ENCODE data around the gene SLC10A3.

SLC10A3 gene, protein sequence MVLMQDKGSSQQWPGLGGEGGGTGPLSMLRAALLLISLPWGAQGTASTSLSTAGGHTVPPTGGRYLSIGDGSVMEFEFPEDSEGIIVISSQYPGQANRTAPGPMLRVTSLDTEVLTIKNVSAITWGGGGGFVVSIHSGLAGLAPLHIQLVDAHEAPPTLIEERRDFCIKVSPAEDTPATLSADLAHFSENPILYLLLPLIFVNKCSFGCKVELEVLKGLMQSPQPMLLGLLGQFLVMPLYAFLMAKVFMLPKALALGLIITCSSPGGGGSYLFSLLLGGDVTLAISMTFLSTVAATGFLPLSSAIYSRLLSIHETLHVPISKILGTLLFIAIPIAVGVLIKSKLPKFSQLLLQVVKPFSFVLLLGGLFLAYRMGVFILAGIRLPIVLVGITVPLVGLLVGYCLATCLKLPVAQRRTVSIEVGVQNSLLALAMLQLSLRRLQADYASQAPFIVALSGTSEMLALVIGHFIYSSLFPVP

DNA sequence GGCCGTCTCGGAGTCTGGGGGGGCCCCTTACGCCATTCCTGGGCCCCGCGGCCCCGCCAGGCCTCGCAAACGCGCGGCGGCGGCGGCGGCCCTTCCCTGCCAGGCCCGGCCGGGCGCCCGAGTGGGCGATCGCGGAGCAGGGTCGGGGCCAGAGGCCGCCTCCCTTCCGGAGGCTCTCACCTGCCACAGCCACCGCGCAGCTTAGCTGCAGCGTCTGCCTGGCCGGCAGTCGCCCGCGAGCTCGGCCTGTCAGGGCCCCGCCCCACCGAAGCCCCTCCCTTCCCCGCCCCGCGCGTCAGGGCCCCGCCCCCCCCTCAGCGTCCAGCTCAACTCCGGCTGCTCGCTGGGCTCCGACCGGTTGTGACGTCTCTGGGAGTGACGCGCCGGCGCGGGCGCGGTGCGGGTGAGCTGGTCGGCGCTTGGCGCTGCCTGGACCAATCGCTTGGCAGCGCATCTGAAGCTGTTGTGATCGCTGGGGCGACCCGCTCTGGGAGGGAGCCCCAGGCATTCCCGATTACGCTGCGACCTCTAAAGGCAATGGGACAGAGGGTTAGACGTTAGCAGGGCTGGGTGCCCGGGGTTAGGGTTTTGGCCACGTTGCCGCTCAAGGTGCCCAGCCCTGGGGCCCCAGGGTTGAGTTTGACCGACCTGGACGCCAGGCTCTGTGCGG, at the start of gene SLC10A3:
Gene SLC10A3 (minus strand): TSS at position 216 of the 670 bp plus-strand sequence. CDS start 1,689 bp downstream, outside the sequence.
- DNase-seq = peak; percentile 94

DNA sequence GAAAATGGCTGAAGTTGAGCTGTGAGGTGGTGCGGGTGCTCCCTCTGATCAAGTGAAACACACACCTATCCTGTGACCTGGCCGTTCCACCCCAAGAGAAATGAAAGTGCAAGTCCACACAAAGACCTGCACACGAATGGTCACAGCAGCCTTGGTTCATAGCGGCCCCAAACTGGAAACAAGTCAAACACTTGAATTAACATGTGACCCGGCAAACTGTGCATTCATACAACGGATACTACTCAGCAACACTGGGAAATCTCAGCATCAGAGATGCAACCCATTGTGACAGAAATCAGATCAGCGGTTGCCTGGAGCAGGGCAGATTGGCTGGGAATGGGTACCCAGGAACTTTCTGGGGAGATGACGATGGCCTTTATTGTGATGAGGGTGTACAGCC, 48.6 kb upstream of the SLC10A3 start:
- DNase-seq = no peak

DNA sequence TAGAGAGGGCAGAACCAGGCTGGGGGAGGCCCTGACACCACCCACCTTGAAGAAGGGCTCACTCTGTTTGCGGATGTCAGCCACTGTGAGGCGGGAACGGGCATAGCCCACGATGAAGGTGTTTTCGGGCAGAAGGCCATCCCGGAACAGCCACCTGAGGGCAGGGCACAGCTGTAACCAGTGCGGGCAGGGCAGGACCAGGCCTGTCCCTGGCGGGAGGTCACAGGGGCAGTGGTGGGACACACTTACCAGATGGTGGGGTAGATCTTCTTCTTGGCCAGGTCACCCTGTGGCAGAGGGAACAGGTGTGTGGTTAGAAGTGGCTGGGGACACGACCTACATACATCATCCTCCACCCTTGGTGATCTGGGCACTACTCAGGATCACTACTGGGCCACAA, 45.5 kb upstream of the SLC10A3 start:
- no peak for DNase-seq

DNA sequence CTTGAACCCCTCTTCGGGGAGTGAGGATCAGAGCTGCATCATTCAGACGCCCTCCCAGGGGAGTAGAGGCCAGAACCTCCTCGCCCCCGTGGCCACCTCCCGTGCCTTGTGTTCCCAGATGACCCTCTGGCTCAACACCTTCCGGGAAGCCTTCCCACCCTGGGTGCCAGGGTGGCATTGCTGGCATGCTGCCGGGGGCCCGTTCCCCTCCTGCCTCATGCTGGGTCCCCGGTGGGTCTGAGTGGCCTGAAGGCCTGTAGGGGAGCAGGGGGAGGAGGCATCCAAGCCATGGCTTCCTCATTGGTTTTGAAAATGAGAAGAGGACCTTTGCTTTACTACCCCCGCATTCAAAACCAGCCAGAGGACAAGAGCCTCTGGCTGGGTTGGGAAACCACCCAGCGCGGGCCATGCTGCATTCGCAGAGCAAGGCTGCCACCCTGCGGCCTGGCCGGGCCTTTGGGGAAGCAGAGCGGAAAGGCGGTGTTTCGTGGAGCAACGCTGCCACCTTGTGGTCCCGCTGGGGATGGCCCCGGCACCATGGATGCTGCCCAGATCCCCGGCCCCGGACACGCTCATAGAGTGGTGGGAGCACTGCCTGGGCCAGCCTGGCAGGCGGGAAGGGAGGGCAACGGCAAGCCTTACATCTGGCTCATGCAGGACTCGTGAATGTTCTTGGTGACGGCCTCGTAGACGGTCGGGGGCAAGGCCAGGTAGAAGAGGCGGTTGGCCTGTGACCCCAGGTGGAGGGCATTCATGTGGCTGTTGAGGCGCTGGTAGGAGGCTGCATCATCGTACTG, 44.3 kb upstream of the SLC10A3 start:
- DNase-seq = peak; percentile 49

DNA sequence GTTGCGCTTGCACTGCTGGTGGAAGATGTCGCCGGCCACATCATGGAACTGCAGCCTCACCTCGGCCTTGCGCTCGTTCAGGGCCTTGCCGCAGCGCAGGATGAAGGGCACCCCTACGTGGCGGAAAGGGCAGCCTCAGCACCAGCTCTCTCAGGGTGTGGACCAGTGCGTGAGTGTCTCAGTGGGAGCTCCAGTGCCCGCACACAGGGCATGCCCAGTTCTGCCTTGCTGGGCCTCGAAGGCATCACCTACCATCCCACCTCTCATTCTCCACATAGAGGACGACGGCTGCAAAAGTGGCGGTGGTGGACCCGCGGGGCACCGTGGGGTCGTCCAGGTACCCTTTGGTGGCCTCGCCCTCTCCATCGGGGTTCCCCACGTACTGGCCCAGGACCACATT, 42.3 kb upstream of the SLC10A3 start:
- DNase-seq = no peak

DNA sequence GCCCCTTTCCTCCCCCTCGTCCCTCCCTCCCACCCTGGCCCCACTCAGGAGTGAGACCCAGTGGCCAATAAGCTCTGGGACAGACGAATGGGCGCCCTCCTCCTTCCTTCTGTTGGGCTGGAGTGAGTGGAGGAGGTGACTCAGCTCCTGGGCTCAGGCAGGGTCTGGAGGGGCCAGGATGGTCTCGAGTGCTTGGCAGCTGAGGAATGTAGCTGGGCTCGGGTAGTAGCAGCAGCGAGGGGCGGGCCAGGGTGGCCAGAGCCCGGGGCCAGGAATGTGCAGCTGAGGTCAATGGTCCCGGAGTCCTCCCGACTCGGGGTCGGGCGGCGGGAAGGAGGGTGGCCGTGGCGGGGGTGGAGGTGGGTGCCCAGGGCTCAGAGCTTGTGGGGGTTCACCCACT, 41.2 kb upstream of the SLC10A3 start:
- no peak for DNase-seq

DNA sequence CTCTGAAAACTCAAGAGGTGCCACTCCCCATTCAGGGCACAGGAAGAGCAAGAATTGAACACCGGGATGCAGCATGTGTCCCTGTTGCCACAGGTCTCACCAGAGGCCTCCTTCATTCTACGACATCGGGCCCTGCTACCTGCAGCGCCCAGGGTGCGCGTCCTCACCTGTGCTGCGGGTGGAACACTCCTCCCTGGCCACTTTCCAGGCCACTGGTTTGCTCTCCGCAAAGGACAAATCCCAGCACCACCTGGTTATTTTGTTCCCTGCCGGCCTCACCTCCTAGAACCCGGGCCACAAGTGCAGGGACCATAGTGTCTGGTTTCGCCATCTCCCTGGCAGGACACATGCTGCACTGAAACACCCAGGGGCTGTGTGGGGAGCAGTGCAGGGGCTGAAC, 39.9 kb upstream of the SLC10A3 start:
- no peak for DNase-seq

DNA sequence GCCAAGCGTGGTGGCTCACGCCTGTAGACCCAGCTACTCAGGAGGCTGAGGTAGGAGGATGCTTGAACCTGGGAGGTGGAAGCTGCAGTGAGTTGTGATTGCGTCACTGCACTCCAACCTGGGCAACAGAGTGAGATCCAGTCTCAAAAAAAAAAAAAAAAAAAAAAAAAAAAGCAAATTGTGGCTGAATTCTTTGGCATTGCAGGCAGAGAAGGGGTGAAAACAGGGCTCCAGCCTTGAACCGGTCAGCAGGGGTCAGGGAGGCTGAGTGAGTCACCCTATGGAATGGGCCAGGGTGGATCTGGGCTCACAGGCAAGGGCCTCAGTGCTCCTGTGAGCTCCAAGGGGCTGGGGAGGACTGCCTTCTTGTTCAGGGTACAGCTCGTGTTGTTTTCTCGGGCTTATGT, 38.8 kb upstream of the SLC10A3 start:
- no peak for DNase-seq

DNA sequence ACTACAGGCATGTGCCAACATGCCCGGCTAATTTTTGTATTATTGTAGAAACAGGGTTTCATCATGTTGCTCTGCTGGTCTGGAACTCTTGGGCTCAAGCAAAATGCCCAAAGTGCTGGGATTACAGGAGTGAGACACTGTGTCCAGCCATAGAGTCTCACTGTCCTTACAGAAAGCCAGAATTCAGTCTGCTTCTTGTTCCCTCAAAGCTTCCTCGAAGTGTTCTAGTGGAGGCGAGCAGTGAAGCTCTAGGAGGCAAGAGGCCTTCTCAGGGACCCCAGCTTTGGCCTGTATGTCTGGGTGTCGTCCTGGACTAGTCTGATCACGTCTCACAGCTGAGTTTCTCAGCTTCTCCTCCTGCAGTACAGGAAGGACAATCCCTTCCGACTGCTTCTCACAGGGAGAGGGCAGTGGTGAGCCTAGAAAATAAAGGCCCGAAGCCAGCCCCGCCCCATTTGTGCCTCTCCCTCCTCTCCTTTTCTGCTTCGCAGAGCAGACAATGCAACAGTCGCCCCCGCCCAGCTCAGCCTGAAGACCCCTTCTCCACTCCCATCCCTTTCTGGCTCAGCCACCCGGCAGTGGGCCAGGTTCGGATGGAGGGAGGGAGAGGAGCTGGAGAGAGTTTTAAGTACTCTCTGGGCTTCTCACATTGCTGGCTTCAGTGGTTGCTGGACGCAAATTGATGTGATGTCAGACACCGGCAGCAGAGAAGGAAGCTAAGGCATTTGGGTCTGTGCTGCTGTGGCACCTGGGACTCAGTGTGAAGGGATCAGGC, 36.7 kb upstream of the SLC10A3 start:
- peak; percentile 78 for DNase-seq

DNA sequence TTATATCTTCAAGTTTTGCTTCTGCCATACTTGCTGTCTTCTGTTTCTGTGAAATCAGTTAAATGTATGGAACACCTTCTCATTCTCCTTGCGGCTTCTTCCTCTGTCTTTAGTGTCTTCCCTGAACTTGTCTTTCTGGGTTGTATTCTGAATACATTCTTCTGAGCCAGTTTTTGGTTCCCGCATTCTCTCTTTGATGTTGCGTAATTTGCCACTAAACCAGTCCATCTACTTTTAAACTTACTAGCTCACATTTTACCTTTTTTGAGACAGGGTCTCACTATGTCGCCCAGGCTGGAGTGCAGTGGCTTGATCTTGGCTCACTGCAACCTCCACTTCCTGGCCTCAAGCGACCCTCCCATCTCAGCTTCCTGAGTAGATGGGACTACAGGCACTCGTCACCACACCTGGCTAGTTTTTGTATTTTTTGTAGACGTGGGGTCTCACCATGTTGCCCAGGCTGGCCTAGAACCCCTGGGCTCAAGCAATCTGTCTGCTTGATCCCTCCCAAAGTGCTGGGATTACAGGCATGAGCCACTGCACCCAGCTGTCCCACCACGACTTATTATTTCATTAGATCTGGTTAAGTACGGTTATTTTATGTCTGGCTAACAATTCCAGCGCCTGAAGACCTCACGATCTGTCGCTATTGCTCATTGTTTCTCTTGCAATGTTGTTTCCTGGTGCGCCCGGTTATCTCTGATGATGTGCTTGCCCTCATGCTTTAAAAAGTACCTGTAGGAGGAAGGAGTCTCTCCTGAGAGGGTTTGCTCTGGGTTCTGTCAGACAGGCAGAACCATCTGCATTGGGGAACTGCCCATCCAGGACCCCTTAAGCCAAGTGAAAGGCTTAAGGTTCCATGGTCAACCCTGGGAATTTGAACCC, 35.4 kb upstream of the SLC10A3 start:
- DNase-seq = no peak

DNA sequence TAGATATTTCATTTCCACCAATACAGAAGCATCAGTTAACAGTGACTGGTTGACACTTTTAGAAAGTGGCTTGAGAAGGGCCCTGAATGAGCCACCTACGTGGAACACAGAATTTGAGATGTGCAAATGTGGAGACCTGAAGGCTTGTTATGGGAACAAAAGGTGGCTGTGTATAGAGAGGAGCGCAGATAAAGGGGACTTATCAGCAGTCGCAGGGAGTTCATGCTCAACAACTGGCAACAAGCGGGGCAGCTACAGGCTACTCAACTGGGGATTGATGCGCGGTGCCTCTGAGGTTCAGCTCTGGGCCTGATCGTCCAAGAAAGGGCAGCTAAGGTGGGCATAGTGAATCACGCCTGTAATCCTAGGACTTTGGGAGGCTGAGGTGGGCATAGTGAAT, 29.0 kb upstream of the SLC10A3 start:
- DNase-seq = no peak

DNA sequence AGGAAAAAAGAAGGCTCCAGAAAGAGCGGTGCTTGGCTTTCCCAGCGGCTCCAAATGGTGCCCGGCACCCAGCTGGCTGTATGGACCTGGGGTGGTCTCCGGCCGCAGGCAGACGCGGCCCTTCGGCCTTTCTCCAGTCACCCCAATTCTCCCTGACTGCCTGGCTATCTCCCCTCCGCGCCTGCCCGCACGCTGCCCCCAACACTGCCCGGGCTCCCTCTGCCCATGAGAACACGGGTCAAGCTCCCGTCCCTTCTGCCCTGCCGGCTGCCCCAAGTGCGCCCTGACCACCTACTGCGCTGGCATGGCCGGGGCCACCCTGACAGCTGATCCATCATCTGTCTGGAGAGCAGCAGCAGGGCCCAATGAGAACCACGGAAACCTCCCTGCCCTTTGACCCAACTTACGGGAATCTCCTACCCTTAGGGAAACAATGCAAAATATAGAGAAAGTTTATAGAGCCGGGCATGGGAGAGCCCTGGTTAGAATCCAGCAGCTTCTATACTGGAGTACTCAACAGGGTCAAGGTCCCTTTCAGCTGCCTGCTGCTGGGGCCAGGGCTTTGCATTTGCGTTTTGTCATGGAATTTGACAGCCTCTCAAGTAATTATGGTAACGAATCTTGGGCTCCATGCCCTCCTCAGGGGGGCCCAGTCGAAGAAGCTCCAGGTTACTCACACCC, 26.8 kb upstream of the SLC10A3 start:
- no peak for DNase-seq

DNA sequence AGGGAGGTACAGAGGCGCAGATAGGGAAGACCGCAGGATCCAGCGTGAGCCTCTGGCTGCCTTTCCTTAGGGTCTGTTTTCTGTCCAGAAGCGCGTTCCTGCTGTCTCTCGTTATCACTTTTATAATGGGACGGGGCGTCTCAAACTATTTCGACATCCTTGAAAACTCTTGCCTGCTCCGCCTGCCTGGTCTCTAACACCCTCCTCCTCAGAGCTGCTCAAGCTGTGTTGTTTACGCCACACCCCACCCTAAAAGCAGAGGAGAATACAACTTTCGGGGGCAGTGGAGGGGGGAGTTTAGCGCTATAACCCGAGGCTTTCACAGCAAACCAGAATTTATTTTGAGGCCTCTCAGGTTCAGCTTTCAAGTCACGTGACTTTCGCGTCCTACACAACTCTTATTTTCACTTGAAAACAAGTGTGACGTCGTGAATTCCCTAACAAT, 26.2 kb upstream of the SLC10A3 start:
- no peak for DNase-seq

DNA sequence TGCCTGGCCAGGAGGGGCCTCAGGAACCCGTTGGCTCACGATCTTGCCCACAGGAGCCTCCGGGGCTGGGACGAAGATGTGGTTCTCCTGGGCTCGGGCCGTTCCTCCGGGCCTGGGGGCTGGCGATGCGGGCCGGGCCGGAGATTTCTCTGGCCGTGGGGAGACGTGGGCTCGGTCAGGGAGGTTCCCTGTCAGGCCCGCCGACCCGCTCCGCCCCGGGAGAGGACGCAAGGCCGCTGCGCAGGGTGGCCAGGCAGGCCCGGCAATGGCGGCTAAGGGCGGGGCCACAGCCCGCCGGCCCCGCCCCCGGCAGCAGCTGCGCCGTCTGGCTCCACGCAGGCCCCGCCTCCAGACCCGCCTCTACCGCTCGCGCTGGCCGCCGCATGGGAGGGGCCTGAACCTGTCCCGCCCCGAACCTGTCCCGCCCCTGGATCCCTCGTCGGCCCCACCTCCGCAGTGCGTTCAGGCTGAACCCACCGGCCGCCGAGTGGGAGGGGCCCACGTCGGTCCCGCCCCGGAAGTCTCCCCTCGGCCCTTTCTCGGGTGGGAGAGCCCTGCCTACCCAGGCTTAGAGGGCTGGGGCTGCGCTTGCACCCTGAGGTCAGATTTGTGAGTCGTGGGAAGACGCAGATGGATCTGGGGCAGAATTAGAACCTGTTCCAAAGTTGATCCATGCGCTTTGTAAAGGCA, 25.7 kb upstream of the SLC10A3 start, which contains the start of gene FAM3A:
Gene FAM3A (minus strand): TSS at position 267 of the 690 bp plus-strand sequence. CDS start 460 bp downstream, outside the sequence.
- DNase-seq = peak; percentile 89

DNA sequence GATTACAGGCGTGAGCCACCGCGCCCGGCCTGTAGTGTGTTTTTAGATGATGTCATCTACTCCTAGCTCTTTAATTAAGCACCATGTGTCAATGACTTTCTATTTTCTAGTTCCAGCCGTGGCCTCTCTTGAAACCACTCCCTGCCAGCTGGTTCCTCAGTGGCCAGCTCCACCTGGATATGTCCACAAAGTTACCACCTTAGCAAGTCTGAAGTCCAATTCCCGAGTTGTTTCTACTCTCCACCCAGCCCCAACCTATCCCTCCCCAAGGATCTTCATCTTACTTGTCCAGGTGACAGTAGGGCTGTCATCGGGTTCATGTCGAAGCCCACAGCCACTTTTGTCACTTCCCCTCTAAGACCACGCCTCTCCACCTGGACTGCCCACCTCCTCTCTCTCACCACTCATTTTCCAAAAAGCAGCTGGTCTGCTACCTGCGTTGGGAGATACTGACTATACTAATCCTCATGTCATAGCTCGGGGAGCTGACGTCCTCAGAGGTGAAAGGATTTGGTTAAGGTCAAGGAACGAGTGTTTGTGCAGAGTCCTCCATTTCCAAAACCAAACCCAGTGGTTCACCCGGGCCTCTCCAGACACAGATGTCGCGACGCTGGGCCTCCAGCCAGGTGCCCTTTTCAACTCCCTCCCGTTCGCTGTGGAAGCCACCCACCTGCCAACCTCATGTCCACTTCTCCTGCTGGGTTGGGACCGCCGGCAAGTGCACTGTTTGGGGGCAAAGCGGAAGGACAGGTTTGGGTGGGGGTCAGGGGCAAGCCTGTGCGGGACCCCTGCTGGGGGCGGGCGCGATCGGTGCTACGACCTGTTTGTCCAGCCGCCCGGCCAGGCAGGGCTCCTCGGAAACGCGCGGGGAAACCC, 24.9 kb upstream of the SLC10A3 start:
- DNase-seq = peak; percentile 31

DNA sequence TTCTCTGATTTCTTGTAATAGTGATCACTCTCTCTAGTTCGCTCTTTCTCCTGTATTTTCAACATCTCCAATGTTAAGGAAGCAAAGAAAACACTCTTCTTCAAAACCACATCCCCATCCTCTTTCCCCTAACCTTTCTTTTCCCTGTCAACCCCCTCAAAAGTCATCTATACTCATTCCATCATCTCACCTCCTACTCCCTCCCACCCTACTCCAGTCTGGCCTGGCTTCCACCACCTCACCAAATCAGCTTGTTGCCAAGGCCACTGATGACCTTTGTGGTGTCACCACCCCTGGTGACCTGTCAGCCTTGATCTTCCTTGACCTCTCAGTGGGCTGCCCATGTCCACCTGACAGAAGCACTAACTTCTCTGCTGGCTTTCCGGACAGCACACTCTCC, 23.3 kb upstream of the SLC10A3 start:
- no peak for DNase-seq

DNA sequence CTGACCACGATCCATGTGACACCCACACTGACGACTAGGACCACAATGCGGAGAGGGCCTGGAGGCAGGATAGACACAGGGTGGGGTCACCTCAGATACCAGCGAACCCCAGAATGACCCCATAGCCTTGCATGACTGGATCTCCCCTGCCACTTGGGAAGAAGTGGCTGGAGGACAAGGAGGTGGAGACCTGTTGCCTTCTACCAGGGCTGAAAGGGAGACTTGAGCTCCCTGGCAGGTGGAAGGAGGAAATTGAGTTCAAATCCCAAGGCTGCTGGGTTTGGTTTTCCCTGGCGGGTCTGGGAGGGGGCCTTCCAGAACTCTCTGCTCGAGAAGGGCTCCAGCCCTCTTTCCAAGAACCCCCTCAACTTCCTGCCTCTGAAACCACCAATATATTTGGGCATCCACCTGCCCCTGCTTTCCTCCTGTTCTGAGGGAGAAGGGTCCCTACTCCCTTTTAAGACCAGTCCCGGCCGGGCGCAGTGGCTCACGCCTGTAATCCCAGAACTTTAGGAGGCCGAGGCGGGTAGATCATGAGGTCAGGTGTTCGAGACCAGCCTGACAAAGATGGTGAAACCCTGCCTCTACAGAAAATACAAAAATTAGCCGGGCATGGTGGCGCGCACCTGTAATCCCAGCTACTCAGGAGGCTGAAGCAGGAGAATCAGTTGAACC, 22.6 kb upstream of the SLC10A3 start:
- no peak for DNase-seq

DNA sequence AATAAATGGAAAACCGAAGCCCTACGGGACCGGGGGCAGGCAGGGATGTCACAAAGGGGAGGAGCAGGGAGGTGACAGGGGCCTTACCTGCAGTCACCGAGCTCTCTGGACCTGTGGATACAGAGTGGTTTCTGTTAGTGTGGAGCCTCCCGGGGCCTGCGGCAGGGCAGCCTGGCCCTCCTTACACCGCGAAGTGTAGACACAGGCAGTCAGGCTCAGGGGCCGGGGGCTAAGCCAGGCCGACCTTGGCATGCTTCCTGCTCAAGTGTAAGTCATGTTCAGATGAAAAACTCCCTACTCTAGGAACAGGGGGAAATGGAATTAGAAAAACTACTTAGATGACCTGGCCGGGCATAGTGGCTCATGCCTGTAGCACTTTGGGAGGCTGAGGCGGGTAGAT, 21.3 kb upstream of the SLC10A3 start:
- no peak for DNase-seq

DNA sequence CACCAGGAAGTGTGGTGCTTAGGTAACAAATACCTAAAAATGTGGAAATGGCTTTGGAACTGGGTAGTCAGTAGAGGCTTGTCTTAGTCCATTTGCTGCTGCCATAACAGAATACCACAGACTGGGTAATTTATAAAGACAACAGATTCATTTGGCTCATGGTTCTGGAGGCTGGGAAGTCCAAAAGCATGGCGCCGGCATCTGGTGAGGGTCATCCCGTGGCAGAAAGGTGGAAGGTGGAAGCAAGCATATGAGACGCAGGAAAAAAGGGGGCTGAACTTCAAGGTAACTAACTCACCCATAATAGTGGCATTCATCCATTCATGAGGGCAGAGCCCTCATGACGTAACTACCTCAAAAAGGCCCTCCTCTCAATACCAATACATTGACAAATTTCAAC, 19.0 kb upstream of the SLC10A3 start:
- no peak for DNase-seq
